Measurements from ENCODE around the gene BAG3.
"Not testable (repeated sequence)": the region's sequence is repeated elsewhere in the genome, so short reads cannot be mapped to it uniquely, and the experiment has no call there.

BAG3 gene

DNA sequence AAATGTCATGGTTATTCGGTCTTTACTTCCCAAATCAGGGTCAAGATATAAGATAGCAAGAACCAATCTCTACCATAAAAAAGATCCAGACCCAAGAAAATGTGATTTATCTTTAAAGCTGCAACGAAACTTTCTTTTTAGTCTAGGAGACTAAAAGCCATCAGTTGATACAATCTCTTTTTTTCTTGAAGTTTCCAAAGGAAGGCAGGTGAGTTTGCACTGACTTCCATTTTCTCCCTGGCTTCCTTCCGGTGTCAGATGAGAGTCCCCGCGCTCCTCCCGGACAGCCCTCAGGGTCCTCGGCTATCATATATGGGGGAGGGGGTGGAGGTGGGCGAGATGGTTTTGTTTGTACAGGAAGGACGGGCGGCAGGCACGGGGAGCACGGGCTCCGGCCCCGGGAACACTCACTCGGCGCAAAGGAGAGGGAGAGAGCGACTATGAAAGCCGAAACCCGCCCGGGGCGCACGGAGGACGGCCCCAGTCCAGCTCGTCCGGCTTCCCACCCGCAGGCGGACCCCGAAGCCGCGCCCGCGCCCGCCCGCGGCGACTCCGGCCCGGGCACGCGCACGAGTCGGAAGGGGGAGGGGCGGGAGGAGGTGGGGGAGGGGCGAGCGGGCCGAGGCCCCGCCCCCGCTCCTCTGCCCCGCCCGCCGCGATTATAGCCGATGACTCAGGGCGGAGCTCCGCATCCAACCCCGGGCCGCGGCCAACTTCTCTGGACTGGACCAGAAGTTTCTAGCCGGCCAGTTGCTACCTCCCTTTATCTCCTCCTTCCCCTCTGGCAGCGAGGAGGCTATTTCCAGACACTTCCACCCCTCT lies at the start of gene BAG3:
Gene BAG3, plus strand, starts transcription at position 689 of the 822 bp plus-strand sequence. CDS start 296 bp downstream, outside the sequence.
- peak; percentile 88 for DNase-seq

DNA sequence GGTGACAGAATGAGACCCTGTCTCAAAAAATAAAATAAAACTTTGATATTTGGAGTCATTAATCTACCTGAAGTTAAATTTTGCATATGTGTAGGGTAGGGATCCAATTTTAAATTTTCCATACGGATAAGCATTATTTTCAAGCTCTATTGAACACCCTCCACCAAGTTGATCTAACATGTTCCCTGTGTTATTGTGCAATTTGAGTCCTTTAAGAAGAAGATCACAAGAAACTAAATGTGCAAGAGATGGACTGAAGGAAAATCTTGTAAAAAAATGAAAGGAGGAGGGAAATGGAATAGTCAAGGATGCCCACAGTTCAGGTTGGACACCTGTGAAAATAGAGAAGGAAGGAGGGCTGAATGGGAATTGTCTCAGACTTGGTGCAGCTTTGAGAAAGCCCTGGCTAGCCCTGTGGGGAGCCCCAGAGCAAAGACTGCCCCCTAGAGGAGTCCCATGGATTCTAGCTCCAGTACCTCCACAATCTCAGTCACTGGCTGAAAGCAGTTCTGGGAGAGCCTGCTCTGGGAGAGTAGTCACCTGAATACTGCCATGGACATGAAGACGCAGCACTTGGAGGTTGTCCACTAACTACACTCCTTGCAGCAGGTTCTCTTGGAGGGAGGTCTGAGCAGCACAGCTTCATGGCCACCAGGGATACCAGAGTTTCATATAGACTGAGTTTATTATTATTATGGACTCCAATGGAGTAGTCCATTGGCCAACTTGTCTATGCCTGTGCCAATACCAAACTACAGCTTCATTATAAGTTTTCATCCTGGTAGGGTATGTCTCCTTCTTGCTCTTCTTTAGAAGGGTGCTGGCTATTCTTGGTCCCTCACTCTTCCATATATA lies 48.7 kb upstream of the BAG3 start:
- DNase-seq, result peak; percentile 60

DNA sequence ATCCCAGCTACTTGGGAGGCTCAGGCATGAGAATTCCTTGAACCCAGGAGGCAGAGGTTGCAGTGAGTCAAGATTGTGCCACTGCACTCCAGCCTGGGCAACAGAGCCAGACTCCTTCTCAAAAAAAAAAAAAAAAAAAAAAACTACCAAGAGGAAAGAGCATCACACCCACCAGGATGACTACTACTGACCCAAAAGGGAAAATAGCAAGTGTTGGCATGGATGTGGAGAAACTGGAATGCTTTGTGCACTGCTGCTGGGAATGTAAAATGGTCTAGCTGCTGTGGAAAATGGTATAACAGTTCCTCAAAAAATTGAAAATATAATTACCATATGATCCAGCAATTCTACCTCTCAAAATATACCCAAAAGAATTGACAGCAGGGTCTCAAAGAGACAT lies 46.7 kb upstream of the BAG3 start:
- DNase-seq, result no peak

DNA sequence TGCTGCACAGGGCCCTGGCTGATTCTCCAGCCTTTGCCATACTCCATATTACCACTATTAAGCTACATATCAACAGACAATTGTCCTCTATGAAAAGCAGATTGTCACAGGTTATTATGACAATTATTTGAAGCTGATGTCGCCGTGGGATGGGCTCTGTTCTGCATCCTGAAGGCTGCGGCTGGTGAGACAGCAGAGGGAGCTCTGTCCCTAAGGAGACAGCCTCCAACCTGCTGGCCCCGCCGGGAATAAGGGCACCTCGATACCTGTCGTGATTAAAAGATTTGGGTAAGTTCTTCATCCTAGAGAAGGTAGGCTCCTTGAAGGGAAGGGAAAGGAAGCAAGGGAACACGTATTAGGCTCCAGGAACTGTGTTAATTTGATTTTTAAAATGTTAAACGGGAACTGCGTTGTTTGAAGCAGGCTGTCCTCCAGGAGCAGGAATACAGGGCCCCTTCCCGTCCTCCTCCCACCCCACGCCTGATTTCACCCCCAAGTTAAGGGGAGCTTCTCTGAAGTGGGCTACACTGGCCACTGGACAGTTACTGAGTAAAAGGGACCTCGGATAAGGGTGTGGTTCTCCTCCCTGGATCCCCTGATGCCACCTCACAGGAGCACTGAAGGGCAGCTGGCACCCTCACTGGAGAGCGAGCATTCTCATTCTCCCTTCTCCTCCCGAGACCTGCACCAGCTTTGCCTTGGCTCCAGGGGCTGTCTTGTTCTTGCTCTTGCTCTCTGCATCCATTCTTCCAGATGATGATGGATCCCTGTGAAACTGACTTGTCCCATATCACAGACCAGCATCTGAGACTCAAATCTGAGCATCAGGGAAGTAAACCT lies 42.6 kb upstream of the BAG3 start:
- DNase-seq, result peak; percentile 69

DNA sequence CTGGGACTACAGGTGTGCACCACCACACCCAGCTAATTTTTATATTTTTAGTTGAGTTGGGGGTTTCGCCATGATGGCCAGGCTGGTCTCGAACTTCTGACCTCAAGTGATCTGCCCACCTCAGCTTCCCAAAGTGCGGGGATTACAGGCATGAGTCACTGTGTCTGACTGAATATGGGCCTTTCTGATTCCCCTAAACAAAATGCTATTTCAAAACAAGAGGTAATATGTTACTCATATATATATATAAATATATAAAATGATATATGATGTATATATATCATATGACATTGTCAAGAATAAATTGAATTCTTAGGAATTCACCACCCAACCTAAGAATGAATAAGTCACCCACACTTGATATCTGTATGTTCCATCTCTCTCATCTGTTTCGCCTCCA lies 41.7 kb upstream of the BAG3 start:
- DNase-seq, result no peak

DNA sequence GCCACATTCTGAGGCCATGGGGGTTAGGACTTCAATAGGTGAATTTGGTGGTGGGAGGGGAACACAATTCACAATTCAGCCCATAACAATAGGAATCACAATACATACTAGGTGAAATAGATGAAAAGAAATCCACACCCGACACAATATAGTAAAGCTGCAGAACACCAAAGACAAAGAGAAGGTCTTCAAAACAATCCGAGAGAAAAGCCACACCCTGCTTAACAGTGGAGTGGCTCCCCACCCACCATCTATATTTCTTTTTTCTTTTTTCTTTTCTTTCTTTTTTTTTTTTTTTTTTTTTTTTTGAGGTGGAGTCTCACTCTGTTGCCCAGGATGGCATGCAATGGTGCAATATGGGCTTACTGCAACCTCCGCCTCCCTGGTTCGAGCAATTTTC lies 39.7 kb upstream of the BAG3 start:
- DNase-seq, result no peak

DNA sequence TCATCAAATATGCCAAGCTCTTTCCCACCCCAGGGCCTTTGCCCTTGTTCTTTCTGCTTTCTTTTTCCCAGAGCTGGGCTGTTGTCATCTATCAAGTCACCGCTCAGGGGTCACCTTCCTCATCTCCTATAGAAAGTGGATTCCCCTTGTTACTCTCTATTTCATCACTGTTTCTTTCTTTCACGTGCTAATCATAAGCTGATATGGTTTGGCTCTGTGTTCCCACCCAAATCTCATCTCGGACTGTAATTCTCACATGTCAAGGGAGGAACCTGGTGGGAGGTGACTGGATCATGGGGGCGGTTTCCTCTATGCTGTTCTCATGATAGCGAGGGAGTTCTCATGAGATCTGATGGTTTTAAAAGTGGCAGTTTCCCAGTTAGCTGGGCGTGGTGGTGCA lies 37.4 kb upstream of the BAG3 start:
- DNase-seq, result no peak

DNA sequence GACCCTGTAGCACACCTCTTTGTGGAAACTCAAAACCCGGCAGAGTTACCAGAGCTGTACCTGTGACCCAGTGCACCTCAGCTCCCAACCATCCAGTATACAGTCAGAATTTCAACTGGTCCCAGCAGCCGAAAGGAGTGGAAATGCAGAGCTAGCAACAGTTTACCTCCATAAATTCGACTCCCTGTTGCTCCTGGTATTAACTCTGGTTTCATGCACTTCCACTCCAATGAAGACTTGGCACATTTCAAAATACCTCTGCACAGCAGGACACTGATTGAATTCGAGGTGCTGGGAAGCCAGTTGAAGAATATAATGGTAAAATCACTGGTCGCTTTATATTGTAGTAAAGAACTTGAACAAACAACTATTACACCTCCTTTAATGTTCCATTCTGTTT lies 36.5 kb upstream of the BAG3 start:
- DNase-seq, result no peak

DNA sequence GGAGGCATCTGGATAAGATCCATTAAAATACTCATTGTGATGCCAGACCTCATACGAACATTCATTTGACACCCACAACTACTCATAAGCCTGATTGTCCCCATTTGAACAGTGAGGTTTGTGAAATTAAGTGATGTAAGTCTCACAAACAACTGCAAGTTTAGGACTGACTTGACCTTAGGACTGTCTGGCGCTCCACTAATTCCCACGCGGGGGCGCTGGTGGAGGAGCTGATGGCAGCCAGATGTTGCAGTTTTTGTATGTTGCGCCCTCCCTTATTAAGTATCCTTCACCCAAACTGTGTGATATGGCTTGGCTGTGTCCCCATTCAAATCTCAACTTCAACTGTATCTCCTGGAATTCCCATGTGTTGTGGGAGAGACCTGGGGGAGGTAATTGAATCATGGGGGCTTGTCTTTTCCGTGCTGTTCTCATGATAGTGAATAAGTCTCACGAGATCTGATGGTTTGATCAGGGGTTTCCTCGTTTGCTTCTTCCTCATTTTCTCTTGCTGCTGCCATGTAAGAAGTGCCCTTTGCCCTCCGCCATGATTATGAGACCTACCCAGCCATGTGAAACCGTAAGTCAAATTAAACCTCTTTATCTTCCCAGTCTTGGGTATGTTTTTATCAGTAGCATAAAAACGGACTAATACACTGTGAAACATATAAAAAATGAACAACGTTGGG lies 34.2 kb upstream of the BAG3 start:
- DNase-seq, result peak; percentile 31

DNA sequence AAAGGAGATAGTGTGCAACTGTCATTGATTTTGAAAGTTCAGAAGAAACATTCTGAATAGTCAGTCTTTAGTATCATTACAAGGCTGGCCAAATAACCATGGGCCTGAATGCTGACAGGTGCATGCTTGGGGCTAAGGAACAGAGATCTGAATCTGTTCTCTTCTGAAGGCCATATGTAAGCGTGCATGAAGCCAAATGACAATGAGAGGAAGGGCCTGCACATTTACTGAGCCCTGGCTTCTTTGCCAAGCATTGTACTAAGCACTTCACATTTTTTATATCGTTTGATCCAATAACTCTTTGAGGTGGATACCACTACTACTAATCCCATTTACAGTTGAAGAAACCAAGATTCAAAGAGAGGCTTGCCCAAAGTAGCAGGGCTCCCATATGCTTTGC lies 32.0 kb upstream of the BAG3 start:
- peak; percentile 88 for DNase-seq

DNA sequence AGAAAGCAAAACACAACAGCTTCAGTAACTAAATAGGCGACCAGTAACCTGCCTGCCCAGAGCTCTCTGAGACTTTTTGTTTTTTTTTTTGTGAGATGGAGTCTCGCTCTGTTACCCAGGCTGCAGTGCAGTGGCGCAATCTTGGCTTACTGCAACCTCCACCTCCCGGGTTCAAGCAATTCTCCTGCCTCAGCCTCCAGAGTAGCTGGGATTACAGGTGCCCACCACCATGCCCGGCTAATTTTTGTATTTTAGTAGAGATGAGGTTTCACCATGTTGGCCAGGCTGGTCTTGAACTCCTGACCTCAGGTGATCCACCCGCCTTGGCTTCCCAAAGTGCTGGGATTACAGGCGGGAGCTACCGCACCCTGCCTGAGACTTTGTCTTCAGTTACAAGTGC lies 31.4 kb upstream of the BAG3 start:
- DNase-seq, result not testable (repeated sequence)

DNA sequence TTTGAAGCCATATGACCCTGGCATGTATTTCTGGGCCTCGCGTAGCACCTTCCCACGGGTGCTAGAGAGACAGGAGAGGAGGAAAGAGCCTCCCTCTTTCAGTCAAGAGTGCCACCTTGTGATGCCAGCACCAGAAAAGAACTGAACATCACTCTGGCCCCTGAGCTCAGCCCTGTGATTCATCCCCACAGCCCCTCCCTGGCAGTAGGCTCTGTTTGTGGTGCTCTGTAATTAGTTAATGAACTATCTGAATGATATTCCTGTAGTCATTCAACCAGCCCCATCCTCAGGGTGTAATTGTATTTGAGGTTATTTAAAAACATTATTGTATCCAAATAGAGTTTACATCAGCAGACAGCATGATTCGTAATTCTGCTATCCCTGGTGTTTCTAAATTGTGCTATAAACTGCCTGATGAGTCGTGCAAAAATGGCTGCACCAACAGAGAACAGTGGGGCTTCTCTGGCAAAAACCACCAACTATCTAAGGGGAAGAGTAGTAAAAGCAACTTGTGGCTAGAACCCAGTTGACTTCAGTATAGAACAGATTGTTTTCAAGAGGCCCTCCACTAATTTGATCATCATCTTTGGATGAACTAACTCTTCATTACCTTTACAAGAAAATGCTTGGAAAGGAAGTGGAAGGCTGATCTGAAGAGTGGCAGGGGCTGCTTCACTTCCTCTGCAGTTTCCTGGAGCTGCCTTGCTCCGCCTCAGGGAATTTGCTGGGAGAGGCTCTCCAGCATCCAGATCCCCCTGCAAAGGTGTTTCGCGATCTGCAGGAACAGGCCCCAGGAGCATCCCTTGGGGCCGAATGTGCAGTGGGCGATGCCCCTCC lies 30.7 kb upstream of the BAG3 start:
- peak; percentile 6 for DNase-seq

DNA sequence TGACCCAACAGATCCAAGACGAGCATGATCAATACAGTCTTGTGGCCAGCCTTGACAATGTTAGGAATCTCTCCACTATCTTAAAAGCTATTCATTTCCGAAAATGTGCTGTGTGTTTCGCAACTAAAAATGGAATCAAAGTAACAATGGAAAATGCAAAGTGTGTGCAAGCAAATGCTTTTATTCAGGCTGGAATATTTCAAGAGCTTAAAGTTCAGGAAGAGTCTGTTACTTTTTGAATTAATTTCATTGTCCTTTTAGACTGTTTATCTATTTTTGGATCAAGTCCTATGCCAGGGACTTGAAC lies 30.1 kb upstream of the BAG3 start:
- DNase-seq, result no peak

DNA sequence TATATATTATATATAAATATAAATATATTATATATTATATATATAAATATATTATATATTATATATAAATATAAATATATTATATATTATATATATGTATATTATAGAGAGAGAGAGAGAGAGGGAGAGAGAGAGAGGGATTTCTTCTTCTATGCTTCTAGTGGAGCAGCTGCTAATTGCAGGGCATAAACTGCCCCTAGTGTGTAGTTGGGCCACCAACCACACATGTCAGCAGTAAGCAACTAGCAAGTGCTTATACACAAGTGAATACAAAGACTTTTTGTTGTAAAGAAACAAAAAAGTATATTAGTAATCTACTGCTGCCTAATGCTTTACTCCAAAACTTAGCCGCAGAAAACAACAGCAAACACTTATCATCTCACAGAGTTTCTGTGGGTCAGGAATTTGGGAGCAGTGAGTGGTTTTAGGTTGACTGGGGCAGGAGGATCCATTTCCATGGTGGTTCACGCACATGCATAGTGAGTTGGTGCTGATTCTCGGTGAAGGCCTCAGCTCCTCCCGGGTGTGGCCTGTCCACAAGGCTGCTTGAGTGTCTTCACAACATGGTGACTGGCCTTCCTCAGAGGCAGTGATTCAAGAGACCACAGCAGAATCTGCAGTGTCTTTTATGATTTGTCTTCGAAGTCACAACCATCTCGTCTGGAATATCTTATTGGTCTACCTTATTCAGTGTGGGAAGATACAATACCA lies 25.5 kb upstream of the BAG3 start:
- DNase-seq, result peak; percentile 28

DNA sequence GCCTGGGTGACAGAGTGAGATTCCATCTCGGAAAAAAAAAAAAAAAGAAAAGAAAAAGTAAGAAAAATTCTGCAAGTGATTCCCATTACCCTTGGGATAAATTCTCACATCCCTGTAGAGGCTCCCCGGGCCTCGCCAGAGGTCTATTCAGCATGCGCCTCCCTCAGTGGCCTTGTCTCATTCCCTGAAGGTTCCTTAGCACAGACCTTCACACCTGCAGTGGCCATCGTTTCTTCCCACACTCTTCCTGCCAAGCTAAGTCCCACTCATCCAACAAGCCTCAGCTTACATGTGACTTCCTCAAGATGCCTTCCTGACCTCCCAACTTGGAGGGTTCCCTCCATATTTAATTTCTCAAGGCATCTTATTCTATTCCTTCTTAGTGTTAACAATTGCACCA lies 20.9 kb upstream of the BAG3 start:
- DNase-seq, result no peak

DNA sequence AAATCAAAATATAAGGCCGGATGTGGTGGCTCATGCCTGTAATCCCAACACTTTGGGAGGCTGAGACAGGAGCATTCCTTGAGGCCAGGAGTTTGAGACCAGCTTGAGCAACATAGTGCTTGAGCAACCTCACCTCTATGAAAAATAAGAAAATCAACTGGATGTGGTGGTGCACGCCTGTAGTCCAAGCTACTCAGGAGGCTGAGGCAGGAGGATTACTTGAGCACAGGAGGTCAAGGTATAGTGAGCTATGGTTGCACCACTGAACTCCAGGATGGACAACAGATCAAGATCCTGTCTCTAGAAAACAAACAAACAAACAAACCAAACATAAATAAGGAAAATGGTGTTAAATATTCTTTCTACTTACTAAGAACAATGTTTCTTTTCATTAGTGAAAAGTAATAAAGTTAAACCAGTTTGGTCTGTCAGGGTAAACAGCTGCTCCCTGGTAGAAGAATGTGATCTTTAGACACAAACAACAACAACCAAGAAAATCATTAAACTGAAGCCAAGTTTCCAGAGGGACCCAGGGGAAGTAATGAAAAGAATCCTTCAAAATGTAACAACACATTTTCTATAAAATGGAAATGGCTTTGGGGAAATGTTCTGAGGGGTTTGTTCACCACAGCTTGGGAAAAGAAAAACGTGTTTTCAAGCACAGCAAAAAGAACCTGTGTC lies 17.5 kb upstream of the BAG3 start:
- DNase-seq, result no peak

DNA sequence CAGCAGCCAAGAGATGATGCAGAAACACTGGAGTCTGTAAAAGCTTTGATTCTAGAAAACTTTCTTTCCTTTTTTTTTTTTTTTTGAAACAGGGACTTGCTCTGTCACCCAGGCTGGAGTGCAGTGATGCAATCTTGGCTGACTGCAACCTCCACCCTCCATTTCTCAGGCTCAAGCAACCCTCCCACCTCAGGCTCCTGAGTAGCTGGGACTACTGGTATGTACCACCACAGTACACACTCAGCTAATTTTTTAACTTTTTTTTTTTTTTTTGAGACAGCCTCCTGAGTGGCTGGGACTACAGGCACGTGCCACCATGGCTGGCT lies 17.0 kb upstream of the BAG3 start:
- DNase-seq, result no peak

DNA sequence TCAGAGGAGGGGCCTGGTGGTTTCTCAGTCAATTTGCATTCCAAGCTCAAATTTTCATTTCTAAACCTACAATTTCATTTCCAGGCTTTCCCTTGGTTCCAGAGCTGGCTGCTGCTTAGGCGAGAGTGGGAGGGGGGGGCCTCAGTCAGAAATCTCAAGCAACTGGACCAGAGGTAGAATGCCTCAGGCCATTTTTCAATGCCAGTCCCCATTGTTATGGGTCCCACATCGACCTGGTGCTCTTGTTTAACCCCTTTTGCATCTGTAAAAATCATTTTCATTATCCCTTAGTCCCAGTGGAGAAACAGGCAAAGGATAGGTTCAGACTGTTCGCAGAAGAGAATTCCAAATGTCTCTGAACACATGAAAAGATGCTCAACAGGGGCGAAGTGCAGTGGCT lies 13.5 kb upstream of the BAG3 start:
- DNase-seq, result no peak

DNA sequence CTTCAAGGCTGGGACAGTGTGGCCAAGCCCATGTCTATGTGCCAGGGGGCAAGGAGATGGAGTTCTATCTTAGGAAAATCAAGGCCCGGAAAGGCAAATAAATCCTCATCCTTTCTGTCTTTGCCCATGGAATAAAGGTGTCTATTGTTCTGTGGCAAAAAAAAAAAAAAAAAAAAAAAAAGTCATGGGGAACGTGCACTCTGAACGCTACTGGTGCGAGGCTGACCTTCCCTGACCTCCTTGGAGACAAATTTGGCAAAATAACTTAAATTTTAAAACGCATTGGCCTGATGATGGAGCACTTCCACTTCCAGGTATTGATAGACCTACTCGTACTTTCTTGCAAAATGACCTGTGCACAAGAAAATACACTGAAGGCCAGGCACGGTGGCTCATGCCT lies 12.2 kb upstream of the BAG3 start:
- DNase-seq, result no peak

DNA sequence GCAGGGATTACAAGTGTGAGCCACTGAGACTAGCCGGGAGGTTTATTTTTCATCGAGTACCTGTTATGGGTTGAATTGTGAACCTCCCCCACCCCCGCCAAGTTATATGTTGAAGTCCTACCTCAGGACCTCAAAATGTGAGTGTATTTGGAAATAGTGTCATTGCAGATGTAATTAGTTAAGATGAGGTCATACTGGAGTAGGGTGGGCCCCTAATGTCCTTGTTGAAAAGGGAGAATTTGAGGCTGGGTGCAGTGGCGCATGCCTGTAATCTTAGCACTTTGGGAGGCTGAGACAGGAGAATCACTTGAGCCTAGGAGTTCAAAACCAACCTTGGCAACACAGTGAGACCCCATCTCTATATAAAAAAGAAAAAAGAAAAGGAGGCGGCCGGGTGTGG lies 10.8 kb upstream of the BAG3 start:
- no peak for DNase-seq
